Transverse colon (tissue), 4 donors: ENCODE data around the gene EMILIN2. TPM values are rescaled to one million over a fixed set of nuclear protein-coding genes. Genes with fewer than 3 reads are reported as not detected.

ENCODE experiments used
- DNase-seq: peaks from one replicate; pipeline ENCODE4 v3.0.0-alpha.2; 2019
- H3K27ac ChIP-seq, 4 donors: fragments of 200-600 bp; sonication (generic); 2 replicates each; pipeline ENCODE4 v1.5.1; 2016 to 2018; ENCODE audit warnings: inconsistent platforms in 4 of 4
- H3K27me3 ChIP-seq: fragments of 200-600 bp; sonication (generic); 2 replicates; pipeline ENCODE4 v1.5.1; 2017; ENCODE audit warnings: inconsistent platforms
- H3K36me3 ChIP-seq, 4 donors: fragments of 200-600 bp; sonication (generic); 2 replicates each; pipeline ENCODE4 v1.5.1; 2017 to 2019; ENCODE audit warnings: inconsistent platforms in 4 of 4
- H3K4me1 ChIP-seq, 4 donors: fragments of 200-600 bp; sonication (generic); 2 replicates each; pipeline ENCODE4 v1.5.1; 2017 to 2020; ENCODE audit warnings: inconsistent platforms in 4 of 4
- H3K4me3 ChIP-seq, 4 donors: fragments of 200-600 bp; sonication (generic); 1 replicate in 1 of 4; 2 replicates in 3 of 4; pipeline versions ENCODE4 v1.5.1 to v1.6.1; 2017 to 2019; ENCODE audit warnings: inconsistent platforms in 4 of 4
- H3K9me3 ChIP-seq, 2 donors: fragments of 200-600 bp; sonication (generic); 2 replicates each; pipeline ENCODE4 v1.5.1; 2017 to 2019; ENCODE audit warnings: inconsistent platforms in 2 of 2
- CTCF ChIP-seq, 5 experiments: fragments of 200-600 bp in 3 of 5; fragments of 450-650 bp in 2 of 5; sonication (generic) in 3 of 5; IDR thresholded peaks; 1 replicate in 2 of 5; 2 replicates in 3 of 5; pipeline ENCODE4 v1.5.1; 2016 to 2017; ENCODE audit warnings: antibody characterized with exemption in 5 of 5, inconsistent platforms in 3 of 5, mild to moderate bottlenecking in 2 of 5, moderate library complexity in 1 of 5
- EP300 ChIP-seq: sonication (generic); formaldehyde crosslinking; IDR thresholded peaks from one replicate; pipeline ENCODE4 v1.6.1; 2017; ENCODE audit warnings: antibody characterized with exemption, low read depth
- POLR2A ChIP-seq: fragments of 450-650 bp; IDR thresholded peaks from one replicate; pipeline ENCODE4 v1.6.1; 2016; ENCODE audit warnings: antibody characterized with exemption, mild to moderate bottlenecking, moderate library complexity
- POLR2AphosphoS5 ChIP-seq, 3 donors: sonication (generic); formaldehyde crosslinking; IDR thresholded peaks; one replicate each; pipeline ENCODE4 v1.6.1; 2016; ENCODE audit warnings: antibody characterized with exemption in 3 of 3
- WGBS, 2 donors: methylation state at CpG; one replicate each; pipeline ENCODE4 v1.1.5; 2018; ENCODE audit warnings: low coverage in 1 of 2; 5-methylcytosine and 5-hydroxymethylcytosine counted together
- in situ Hi-C, 4 donors: fragments of 200-750 bp; cut with MboI; loops; one replicate each; pipeline versions ENCODE4 v1.15.0 to v1.15.1; 2017; ENCODE audit warnings: low sequenced_read_pairs in 3 of 4, low pct_ligation_motif_present in 1 of 4, low pct_unique_long_range_greater_than_20kb in 1 of 4
- intact Hi-C: fragments of 100-400 bp; cut with DNase I; formaldehyde crosslinking; loops from one replicate; pipeline ENCODE4 v1.15.1; 2023; ENCODE audit warnings: low total_unique reads
- total RNA-seq, 4 donors: library from RNA; depleted of rRNA; stranded (reverse); fragments of >200 nt; gene quantifications; one replicate each; pipeline ENCODE4 v1.1.0, GENCODE V29; 2016

The EMILIN2 gene
- total RNA-seq, 4 donors from 2014 or later: 12.0 to 145 (median 56.5) TPM

- in situ Hi-C loops (no loop called here), intact Hi-C loops (no loop called here)
- WGBS, 2 donors: 91% methylated on average over 5 of the region's 5 CpGs; no CpG with 5 or more reads in 1 of the 2 donors
- no peaks in the 10 kb centered on the region for H3K27me3 ChIP-seq
- H3K4me1 ChIP-seq: no peaks in the 10 kb centered on the region
- H3K27ac ChIP-seq: no peak overlapping the region
- no peak for DNase-seq
- H3K36me3 ChIP-seq: no peaks in the 10 kb centered on the region
- no peaks in the 10 kb centered on the region for H3K9me3 ChIP-seq
- TF ChIP-seq CTCF (IDR thresholded peaks at IDR 0.05) (no peak), POLR2AphosphoS5 (IDR thresholded peaks at IDR 0.05) (no peak), POLR2A (no peak), EP300 (no peak)
- H3K4me3 ChIP-seq: no peak overlapping the region
Measured at GRCh38 chr18:2890606-2891005, 43.8 kb downstream of the EMILIN2 start.

GRCh38 chr18:2891526-2892431 is 45.0 kb downstream of the EMILIN2 start:
- Histone ChIP-seq H3K27ac (no peak overlapping the region), H3K4me1 (no peaks in the 10 kb centered on the region), H3K9me3 (no peaks in the 10 kb centered on the region), H3K4me3 (no peak overlapping the region), H3K27me3 (no peaks in the 10 kb centered on the region), H3K36me3 (no peaks in the 10 kb centered on the region)
- WGBS, 2 donors: 82 to 90% methylated on average over 17 to 20 of the region's 20 CpGs
- in situ Hi-C loops (no loop called here), intact Hi-C loops (no loop called here)
- TF ChIP-seq CTCF (IDR thresholded peaks at IDR 0.05) (no peak), POLR2A (no peak), EP300 (no peak), POLR2AphosphoS5 (IDR thresholded peaks at IDR 0.05) (no peak)
- no peak for DNase-seq

- TF ChIP-seq EP300 (no peak), CTCF (IDR thresholded peaks at IDR 0.05) (no peak), POLR2A (no peak), POLR2AphosphoS5 (IDR thresholded peaks at IDR 0.05) (no peak)
- no peaks in the 10 kb centered on the region for H3K36me3 ChIP-seq
- H3K27ac ChIP-seq: no peak overlapping the region
- 77 to 82% methylated on average over 4 of the region's 4 CpGs for WGBS, 2 donors
- H3K27me3 ChIP-seq: no peaks in the 10 kb centered on the region
- no peaks in the 10 kb centered on the region for H3K9me3 ChIP-seq
- no peak overlapping the region for H3K4me3 ChIP-seq
- DNase-seq: no peak
- intact Hi-C loops: no loop called here
- in situ Hi-C loops: no loop called here
- no peaks in the 10 kb centered on the region for H3K4me1 ChIP-seq
Measured at GRCh38 chr18:2893056-2893455, 46.2 kb downstream of the EMILIN2 start.

- TF ChIP-seq EP300 (no peak), POLR2AphosphoS5 (IDR thresholded peaks at IDR 0.05) (no peak), CTCF (IDR thresholded peaks at IDR 0.05) (no peak), POLR2A (no peak)
- in situ Hi-C loops (no loop called here), intact Hi-C loops (no loop called here)
- Histone ChIP-seq H3K4me1 (no peaks in the 10 kb centered on the region), H3K27me3 (no peaks in the 10 kb centered on the region), H3K9me3 (no peaks in the 10 kb centered on the region), H3K27ac (no peak overlapping the region), H3K4me3 (no peak overlapping the region), H3K36me3 (no peaks in the 10 kb centered on the region)
- DNase-seq: no peak
- WGBS, 2 donors: 90 to 100% methylated on average over 2 to 5 of the region's 5 CpGs
Measured at GRCh38 chr18:2893676-2894075, 46.9 kb downstream of the EMILIN2 start.
